Activated CD8-positive, alpha-beta T cell treated with anti-CD3 and anti-CD28 coated beads, Interleukin-2, amount 10 ng/mL, durations not matched to agents 7 days and 5 days (primary cell): Measurements from ENCODE around the gene UGT3A1. TPM values are rescaled to one million over a fixed set of nuclear protein-coding genes. Genes with fewer than 3 reads are reported as not detected.

Source experiments
- ATAC-seq: fragments of 150-1000 bp; cut with Tn5 transposase; one replicate; pipeline ENCODE4 v1.10.0; 2021; ENCODE audit warnings: moderate library complexity
- CTCF ChIA-PET: fragments of 350-600 bp; sonication (Branson Sonifier 250); formaldehyde crosslinking; loops from one replicate; lab custom pipeline; 2021; ENCODE audit warnings: antibody characterized with exemption; lab: Charles Lee
- POLR2A ChIA-PET: fragments of 350-600 bp; sonication (Branson Sonifier 250); formaldehyde crosslinking; loops from one replicate; lab custom pipeline; 2021; ENCODE audit warnings: antibody characterized with exemption; lab: Charles Lee
- DNase-seq: peaks from one replicate; pipeline ENCODE4 v3.0.0-alpha.2; 2020
- H3K27ac Mint-ChIP-seq: one replicate; pipeline ENCODE4 v1.8.0; 2021; ENCODE audit warnings: mild to moderate bottlenecking, mixed read lengths
- H3K27me3 Mint-ChIP-seq: one replicate; pipeline ENCODE4 v1.8.0; 2021; ENCODE audit warnings: low read depth, mixed read lengths
- H3K36me3 Mint-ChIP-seq: one replicate; pipeline ENCODE4 v1.8.0; 2021; ENCODE audit warnings: low read depth, mixed read lengths
- H3K4me1 Mint-ChIP-seq: one replicate; pipeline ENCODE4 v1.8.0; 2021; ENCODE audit warnings: low read depth, mixed read lengths
- H3K4me3 Mint-ChIP-seq: one replicate; pipeline ENCODE4 v1.8.0; 2021; ENCODE audit warnings: mild to moderate bottlenecking, mixed read lengths
- H3K9me3 Mint-ChIP-seq: one replicate; pipeline ENCODE4 v1.8.0; 2022; ENCODE audit warnings: mixed read lengths; ENCODE audit not compliant: insufficient read depth
- total RNA-seq, 2 experiments: library from RNA; stranded (reverse); gene quantifications; one replicate each; pipeline ENCODE4 v1.2.3, GENCODE V29; 2021

UGT3A1 gene
- total RNA-seq, 2 experiments from 2014 or later, result not detected

DNA sequence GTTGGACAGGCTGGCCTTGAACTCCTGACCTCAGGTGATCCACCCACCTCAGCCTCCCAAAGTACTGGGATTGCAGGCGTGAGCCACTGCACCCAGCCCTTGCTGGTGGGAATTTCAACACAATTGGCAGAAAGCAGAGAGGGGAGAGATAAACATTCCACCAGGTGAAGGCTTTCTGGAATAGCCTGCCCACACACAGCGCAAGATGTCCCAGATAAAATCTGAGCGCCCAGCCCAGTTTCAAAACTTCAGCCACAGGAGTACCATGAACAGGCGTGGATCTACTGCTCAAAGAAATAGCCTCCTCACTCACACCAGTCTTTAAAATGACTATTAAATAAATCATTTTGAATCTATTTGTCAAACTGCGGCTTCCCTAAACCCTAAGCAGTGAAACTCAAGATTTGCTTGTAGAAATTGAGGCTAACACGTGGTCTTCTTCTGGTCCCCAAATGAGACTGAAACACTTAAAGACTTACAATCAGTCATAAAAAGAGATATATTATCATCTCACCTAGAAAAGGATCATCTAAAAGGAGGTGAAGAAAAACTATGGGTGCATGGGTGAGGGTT, 87.5 kb downstream of the UGT3A1 start:
- ChIA-PET POLR2A (interaction anchor here (0.7 to 1.5 kb wide), 5 partner anchors 22 to 91 kb away, joined by 3 to 5 read pairs (median 4); no protein-coding TSS in a partner anchor), CTCF (interaction anchor here (1.5 to 2.5 kb wide), 5 partner anchors 21 to 231 kb away, joined by 3 to 12 read pairs (median 4); no protein-coding TSS in a partner anchor)
- H3K27me3 Mint-ChIP-seq, result no peaks in the 10 kb centered on the region
- peaks cover 17% of the 10 kb centered on the region for H3K9me3 Mint-ChIP-seq
- peaks cover 76% of the 10 kb centered on the region for H3K4me1 Mint-ChIP-seq
- peaks cover 18% of the 10 kb centered on the region for H3K36me3 Mint-ChIP-seq
- peak overlapping the region; percentile 85 for H3K27ac Mint-ChIP-seq
- H3K4me3 Mint-ChIP-seq, result no peak overlapping the region
- DNase-seq (no peak), ATAC-seq (no peak)

DNA sequence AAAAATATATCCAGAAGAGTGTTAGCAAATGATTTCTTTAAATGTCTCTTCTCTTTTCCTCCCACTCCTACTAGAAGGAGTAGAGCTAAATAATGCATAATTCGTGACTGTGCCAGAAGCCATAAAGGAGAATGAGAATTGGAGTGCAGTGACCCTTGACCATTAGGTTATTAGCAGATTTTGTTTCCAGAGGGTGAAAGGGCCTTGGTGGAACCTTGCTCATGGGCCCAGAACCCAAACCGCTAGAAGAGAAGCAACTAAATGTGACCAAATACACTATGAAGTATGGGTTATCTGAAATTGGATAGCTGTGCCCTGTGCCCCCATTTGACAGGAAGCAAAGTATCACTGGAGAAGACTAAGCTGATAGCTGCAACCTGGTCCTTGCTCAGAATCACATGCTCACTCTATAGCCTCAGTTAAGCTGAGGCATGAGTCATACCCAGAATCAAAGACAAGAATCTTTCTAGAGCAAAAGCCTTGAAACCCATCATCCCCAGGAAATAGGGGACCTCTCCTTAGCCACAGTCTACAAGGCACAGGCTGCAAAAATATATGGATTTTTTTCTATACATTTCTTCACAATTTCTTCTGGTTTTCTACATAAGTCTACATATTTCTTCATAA, 89.0 kb downstream of the UGT3A1 start:
- CTCF ChIA-PET, result interaction anchor here (0.7 to 2.5 kb wide), 10 partner anchors 23 to 284 kb away, joined by 3 to 12 read pairs (median 4); partner anchors contain the start of gene SPEF2
- H3K27ac Mint-ChIP-seq, result peak overlapping the region; percentile 65
- DNase-seq (peak; percentile 65), ATAC-seq (peak; percentile 93)
- peaks cover 68% of the 10 kb centered on the region for H3K4me1 Mint-ChIP-seq
- POLR2A ChIA-PET, result interaction anchor here (0.6 to 1.5 kb wide), 5 partner anchors 22 to 96 kb away, joined by 3 to 8 read pairs (median 4); partner anchors contain the start of gene IL7R
- H3K9me3 Mint-ChIP-seq, result peaks cover 17% of the 10 kb centered on the region
- H3K36me3 Mint-ChIP-seq, result peaks cover 18% of the 10 kb centered on the region
- H3K4me3 Mint-ChIP-seq, result no peak overlapping the region
- no peaks in the 10 kb centered on the region for H3K27me3 Mint-ChIP-seq

Other genes starting within 250 kb of the UGT3A1 start
- gene IL7R, start 134.5 kb downstream of the UGT3A1 start, total RNA-seq, result 10 to 100 TPM; 45.4 to 48.4 TPM
- not detected for gene CAPSL, start 52.8 kb downstream of the UGT3A1 start, total RNA-seq
- not detected for gene UGT3A2, start 75.5 kb upstream of the UGT3A1 start, total RNA-seq
- gene LMBRD2, start 160.5 kb upstream of the UGT3A1 start, total RNA-seq, result 10 to 100 TPM; 11.5 to 11.8 TPM
- 10 to 100 TPM; 54.6 to 61.4 TPM for gene SKP2, start 160.7 kb upstream of the UGT3A1 start, total RNA-seq